ENCODE data around the gene RNF5. TPM values are rescaled to one million over a fixed set of nuclear protein-coding genes. Genes with fewer than 3 reads are reported as not detected.
"Not testable (repeated sequence)": the region's sequence is repeated elsewhere in the genome, so short reads cannot be mapped to it uniquely, and the experiment has no call there.

The RNF5 gene
- polyA plus RNA-seq, 3 donors = 95.0 to 110 (median 110) TPM

GRCh38 chr6:32171234-32171633 lies 7.0 kb upstream of the RNF5 start:
- DNase-seq = no peak

DNA sequence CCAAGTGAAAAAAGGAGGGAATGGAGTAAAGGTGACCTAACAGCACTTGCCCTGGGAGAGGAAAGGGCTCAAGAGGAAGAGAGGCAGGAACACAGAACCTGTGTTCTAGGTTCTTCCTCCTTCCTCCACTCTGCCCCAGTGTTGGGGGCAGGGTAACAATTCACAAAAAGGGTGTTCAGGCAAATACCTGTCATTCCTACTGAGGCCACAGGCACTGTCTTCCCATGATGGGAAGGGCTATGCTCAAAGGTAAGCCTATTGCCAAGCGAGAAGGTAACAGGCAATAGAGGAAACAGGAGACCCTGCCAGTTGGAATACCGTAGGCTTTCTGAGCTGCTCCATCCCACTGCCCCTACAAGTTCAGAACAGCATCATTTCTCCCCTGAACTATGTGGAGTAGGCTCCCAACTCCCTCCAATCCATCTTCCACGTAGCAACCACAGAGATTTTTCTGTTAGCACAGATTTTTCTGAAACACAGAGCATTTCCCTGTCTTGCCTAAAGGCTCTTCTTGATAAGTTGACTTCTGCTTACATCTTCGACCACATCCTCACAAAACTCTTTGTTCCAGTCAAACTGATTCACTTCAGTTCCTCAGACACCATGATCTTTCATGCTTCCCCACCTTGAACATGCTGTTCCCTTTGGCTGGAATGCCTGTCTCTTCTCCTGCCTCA lies 5.0 kb upstream of the RNF5 start:
- no peak for DNase-seq

GRCh38 chr6:32174416-32174815 lies 3.8 kb upstream of the RNF5 start:
- DNase-seq = no peak

GRCh38 chr6:32175322-32175710 lies 2.9 kb upstream of the RNF5 start:
- DNase-seq = no peak

DNA sequence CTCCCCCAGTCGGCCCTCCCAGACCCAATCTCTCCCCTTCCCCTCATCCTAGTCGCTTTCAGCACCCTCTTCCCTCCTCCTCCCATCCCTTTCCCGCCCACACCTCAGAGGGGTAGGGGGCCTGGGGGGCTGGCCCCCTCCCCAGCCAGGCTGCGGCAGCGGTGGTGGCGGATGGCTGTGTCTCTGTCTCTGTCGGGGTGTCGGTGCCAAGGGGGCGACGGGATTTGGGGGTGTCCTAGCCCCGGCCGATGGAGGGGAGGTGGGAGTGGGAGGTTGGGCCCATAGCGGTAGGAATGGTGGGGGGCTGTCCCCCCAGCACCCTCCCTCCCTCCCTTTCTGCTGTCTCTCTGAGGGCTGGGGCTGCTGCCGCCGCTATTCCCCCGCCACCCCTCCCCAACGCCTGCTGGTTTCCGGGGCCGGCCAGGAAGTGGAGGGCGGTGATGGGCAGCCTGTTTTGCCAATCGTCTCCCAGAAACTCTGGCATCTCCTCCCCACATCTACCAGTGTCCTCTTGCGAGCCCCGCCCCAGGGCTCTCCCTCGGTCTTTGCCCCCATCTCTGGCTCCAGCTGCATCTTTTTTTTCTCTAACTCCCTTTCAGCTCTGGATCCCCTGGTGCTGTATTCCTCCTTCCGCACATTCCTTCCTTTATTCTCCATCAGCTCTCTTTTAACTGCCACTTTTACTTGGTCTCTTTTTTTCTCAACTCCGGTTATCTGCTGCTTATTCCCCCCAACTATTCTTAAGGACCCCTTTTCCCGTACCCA lies 2.3 kb upstream of the RNF5 start, which contains the start of gene AGPAT1:
Gene AGPAT1 (minus strand): TSS at position 374 of the 765 bp plus-strand sequence. CDS start 4,588 bp downstream, outside the sequence.
- peak; percentile 97 for DNase-seq

DNA sequence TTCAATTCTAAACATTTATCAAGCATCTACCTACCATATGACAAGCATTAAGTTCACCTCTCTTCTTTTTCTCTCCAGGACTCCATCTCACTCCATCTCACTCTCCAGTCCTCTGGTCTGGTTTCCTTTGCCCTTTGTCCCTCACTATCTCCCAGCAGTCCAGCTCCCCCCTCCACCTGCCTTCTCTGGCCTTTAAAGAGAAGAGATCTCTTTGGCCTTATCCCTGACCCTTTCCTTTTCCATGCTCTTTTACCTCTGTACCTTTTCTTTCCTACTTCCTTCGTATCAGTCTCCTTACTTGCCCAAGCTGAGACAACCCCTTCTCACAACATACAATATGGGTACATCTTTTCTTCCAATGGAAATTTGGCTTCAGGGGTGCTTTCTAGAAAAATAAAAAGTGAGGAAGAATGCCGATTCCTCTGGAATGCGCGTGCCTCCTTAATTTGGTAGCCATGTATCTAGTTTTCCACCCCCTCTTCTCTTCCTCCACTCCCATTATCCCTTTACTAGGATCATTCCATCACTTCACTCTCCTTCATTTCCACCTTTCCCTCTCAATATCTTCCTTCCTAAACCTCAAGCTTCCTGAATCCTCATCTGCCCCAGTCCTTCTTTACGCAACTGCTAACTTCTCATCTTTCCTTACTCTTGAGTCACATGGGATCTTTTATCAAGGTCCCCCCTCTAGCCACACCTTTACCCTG lies 1.6 kb upstream of the RNF5 start:
- no peak for DNase-seq

- no peak for DNase-seq
These were observed 920 bp upstream of the RNF5 start for GRCh38 chr6:32177183-32177787.

- DNase-seq = no peak
These were observed 589 bp downstream of the RNF5 start for GRCh38 chr6:32178547-32179440.

DNA sequence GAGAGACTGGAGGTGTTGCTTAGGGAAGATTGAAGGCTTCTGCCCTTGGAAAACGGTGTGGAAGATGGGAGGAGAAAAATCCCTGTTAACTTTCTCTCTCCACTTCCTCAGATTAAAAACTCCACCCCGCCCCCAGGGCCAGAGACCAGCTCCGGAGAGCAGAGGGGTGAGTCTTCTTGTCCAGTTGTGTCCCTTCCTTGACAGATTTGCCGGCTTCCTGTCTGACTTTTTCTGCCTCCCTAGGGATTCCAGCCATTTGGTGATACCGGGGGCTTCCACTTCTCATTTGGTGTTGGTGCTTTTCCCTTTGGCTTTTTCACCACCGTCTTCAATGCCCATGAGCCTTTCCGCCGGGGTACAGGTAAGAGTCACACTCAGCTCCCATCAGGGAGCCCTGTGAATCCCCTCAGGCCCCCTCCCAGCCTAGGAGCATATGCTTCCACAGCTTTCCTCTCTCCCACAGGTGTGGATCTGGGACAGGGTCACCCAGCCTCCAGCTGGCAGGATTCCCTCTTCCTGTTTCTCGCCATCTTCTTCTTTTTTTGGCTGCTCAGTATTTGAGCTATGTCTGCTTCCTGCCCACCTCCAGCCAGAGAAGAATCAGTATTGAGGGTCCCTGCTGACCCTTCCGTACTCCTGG lies 1.7 kb downstream of the RNF5 start:
- DNase-seq = no peak

- DNase-seq = no peak
These were observed 3.0 kb downstream of the RNF5 start for GRCh38 chr6:32181148-32181702.

- DNase-seq = no peak
These were observed 3.8 kb downstream of the RNF5 start for GRCh38 chr6:32181915-32182529.

DNA sequence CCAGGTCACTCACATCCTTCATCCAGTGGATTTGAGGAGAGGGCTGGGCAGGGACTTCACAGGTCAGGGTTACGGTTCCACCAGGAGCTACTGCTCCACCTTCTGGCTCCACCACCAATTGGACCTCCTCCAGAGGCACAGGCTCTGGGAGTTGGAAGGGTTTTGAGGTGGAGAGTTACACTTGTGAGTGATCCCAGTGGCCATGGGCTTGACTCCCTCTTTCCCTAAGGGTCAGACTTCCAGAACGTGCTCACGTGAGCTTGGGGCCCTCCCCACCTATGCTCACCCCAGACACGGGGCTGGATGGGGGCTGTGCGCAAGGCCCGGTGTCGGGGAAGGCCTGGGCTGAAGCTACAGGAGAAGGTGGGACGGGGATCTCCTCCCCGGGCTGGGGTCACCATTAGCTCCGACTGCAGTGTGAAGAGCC lies 4.4 kb downstream of the RNF5 start:
- no peak for DNase-seq

DNA sequence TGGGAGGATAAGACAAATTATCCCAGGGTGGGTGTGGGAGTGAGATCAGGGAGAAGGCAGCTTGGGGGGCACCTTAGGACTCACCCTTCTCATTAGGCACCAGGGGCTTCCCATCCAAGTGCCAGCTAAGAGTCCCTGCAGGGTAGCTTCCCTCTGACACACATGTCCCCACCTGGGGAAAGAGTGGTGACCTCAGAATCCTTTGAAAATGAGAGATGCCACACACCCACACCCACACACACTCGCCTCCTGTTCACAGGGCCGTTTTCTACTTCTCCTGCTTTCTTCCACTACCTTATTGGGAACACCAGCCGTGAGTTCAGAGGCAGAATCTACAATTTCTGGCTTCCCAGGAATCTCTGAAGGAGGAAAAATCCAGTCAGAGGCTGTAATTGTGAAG lies 4.8 kb downstream of the RNF5 start:
- no peak for DNase-seq

DNA sequence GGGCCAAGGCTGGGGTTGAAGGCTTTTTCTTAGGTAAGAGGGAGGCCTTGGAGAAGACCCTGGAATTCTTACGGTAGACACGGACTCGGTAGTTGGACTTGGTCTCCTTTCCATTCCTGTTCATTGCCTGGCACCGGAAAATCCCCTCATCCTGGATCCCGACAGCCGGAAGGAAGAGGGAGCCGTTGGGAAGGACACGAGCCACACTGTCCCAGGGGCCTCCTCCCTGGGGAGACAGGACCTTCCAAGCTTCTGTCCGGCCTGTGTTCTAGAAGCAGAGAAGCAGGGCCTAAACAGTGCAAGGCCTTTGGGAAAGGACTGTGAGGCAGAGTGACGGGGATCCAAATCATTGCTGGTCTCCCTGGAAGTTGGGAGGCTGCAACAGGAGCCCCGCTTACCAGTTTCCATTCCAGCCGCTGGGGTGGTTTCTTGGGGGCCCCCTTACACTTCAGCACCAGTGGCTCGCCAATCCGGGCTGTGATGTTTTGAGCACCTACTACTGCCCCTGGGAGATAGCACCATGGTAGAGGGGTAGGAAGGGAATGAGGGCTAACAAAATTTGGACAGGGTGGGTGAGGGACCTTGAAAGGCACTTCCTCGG lies 5.4 kb downstream of the RNF5 start:
- DNase-seq = no peak

DNA sequence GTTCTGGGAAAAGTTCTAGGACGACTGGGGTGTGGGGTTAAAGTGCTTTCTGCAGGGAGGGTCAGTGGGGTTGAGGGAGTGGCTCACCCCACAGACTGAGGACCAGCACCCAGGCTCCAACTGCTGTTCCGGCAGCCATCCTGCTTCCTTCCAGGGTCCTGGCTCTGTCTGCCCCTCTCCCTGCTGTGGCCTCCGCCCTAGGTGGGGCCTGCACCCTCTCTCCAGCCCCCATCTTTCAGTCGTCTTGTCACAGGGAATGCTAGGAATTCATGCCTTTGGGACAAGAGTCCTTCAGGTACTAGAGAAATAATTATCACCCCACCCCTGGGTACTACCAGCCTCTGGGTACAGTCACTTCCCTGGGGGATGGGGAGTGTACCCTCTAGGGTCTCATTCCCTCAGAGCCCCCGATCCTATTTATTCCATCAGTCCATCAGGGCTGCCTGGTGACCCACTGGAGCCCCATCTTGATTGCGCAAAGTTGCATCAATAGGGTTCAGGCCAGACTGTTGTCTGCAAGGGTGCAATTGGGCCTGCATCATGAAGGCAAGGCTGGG lies 6.0 kb downstream of the RNF5 start, which contains the start of gene AGER:
Gene AGER (minus strand): TSS at position 170 of the 557 bp plus-strand sequence. CDS start 31 bp downstream, at position 139.
- no peak for DNase-seq

DNA sequence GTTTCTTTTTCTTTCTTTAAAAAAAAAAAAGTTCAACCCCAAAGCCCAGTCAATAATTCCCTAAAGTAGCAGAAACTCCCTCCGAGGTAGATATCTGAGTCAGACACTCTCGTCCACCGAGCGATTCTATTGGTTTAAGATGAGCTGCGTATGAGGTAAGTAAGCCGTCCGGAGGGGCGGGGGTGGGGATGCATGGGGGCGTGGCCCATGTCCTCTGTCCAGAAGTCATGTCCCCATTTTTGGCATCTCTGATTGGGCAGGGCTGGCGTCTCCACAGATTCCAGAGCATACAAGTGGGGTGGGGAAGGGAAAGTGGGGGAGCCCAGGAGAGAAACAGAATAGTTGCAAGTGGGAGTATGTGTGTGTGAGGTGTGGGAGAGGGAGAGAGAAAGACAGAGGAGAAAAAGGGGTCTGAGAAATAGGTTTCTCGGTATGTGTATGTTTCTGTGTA lies 7.5 kb downstream of the RNF5 start:
- DNase-seq = not testable (repeated sequence)

GRCh38 chr6:32186151-32186840 lies 8.1 kb downstream of the RNF5 start:
- not testable (repeated sequence) for DNase-seq

DNA sequence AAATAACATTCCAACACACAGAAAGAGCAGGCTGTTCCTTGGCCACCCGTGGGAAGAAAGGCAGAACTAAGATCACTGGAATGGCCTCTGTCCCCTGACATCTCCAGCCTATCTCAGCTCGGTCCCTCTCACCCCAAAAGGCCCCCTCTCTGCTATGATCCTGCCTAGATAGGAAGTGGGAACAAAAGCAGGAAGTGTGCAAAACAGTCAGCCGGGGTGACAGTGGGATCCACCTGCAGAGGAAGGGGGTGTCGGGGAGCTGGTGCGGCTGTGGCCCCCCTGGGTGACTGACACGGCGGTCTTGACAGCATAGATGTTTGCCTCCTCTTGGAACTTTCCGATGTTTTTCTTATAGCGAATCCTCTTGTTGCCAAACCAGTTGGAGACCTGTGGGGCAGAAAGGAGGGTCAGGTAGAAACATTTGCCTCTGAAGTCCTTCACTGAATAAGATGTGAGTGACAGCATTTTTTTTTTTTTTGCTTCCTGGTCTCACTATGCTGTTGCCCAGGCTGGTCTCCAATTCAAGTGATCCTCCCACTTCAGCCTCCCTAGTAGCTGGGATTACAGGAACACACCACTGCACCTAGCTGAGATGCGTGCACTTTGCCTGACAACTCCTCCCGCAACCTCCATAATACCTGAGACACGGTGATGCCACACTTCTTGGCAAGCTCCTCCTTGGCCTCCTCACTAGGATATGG lies 9.0 kb downstream of the RNF5 start:
- DNase-seq = no peak
